HepG2 (cell line): ENCODE measurements around the gene DAB1. TPM values are rescaled to one million over a fixed set of nuclear protein-coding genes. Genes with fewer than 3 reads are reported as not detected.

Source experiments
- ATAC-seq: fragments of 200-7000 bp; cut with Tn5 transposase; 3 replicates; pipeline ENCODE4 v1.9.1; 2020; ENCODE audit warnings: mild to moderate bottlenecking, moderate library complexity
- BruUV-seq: library from RNA; stranded (reverse); fragments of 400-500 nt; replicated peaks from 2 replicates; lab custom pipeline; 2021; lab: Mats Ljungman, UMichigan
- CTCF ChIA-PET: fragments of 300-600 bp; formaldehyde crosslinking; extraction: SDS; loops from one replicate; lab custom pipeline; 2021; ENCODE audit warnings: low total read pairs, inconsistent platforms, low intra/inter-chr PET ratio; lab: Yijun Ruan, JAX
- POLR2A ChIA-PET: fragments of 350-600 bp; sonication (Branson Sonifier 250); formaldehyde crosslinking; loops from one replicate; lab custom pipeline; 2020; ENCODE audit warnings: antibody characterized with exemption, inconsistent platforms; lab: Yijun Ruan, JAX
- DNase-seq: peaks from one replicate; pipeline ENCODE4 v3.0.0-alpha.2; 2015; ENCODE audit warnings: low spot score
- FAIRE-seq: peaks from 3 replicates; lab custom pipeline; 2011; peaks lifted over from hg19 to GRCh38; lab: Jason Lieb, UNC
- H2AFZ ChIP-seq: one replicate; pipeline ENCODE4 v1.6.1; 2011; ENCODE audit warnings: low read length, inconsistent platforms
- H3K27ac ChIP-seq: fragments of 300-600 bp; 3 replicates; pipeline ENCODE4 v1.8.0; 2011; ENCODE audit warnings: mixed run types, mild to moderate bottlenecking, mixed read lengths, low read length, inconsistent platforms; ENCODE audit not compliant: insufficient read depth; ENCODE audit errors: extremely low read length
- H3K27me3 ChIP-seq, 2 experiments: fragments of 200-600 bp in 1 of 2; 2 replicates in 1 of 2; 3 replicates in 1 of 2; pipeline versions ENCODE4 v1.6.0 to v1.8.0; 2011; ENCODE audit warnings: low read length in 2 of 2, mild to moderate bottlenecking in 2 of 2, moderate library complexity in 2 of 2, inconsistent platforms in 1 of 2; ENCODE audit not compliant: insufficient read depth in 2 of 2, control insufficient read depth in 1 of 2
- H3K36me3 ChIP-seq, 2 experiments: fragments of 200-600 bp in 1 of 2; replicated peaks in 1 of 2; 2 replicates in 1 of 2; 3 replicates in 1 of 2; pipeline versions ENCODE4 v1.5.1 to v1.8.0; 2011; ENCODE audit warnings: low read length in 2 of 2, inconsistent platforms in 1 of 2; ENCODE audit not compliant: insufficient read depth in 2 of 2, control insufficient read depth in 1 of 2
- H3K4me1 ChIP-seq: 2 replicates; pipeline ENCODE4 v1.5.1; 2012; ENCODE audit warnings: low read length, inconsistent platforms; ENCODE audit not compliant: insufficient read depth
- H3K4me2 ChIP-seq: 2 replicates; pipeline ENCODE4 v1.6.0; 2011; ENCODE audit warnings: low read depth, low read length, inconsistent platforms
- H3K4me3 ChIP-seq, 3 experiments: fragments of 200-600 bp in 1 of 3; sonication (generic), shearing (Covaris generic) in 1 of 3; replicated peaks in 1 of 3; 2 replicates each; pipeline ENCODE4 v1.5.1; 2011 to 2016; ENCODE audit warnings: low read length in 3 of 3, inconsistent platforms in 2 of 3, low read depth in 2 of 3, mild to moderate bottlenecking in 2 of 3, control low read depth in 1 of 3, mixed read lengths in 1 of 3; ENCODE audit not compliant: insufficient read depth in 1 of 3
- H3K79me2 ChIP-seq: one replicate; pipeline ENCODE4 v1.6.1; 2011; ENCODE audit warnings: low read length, inconsistent platforms; ENCODE audit not compliant: insufficient read depth
- H3K9ac ChIP-seq: 2 replicates; pipeline ENCODE4 v1.6.0; 2011; ENCODE audit warnings: mild to moderate bottlenecking, low read depth, low read length, inconsistent platforms; ENCODE audit not compliant: insufficient read depth
- H3K9me3 ChIP-seq: 2 replicates; pipeline ENCODE4 v1.5.1; 2012; ENCODE audit warnings: mild to moderate bottlenecking, low read length
- H4K20me1 ChIP-seq: 2 replicates; pipeline ENCODE4 v1.6.0; 2011; ENCODE audit warnings: inconsistent platforms, mild to moderate bottlenecking, low read length, moderate library complexity; ENCODE audit not compliant: insufficient read depth
- MAFF ChIP-seq: IDR thresholded peaks from 2 replicates; pipeline ENCODE4 v1.6.1; 2011; ENCODE audit warnings: low read depth, low read length, improper control_type of control experiment
- MAFK ChIP-seq, 2 experiments: IDR thresholded peaks in 1 of 2; conservative IDR thresholded peaks in 1 of 2; 2 replicates each; pipeline ENCODE4 v1.6.1; 2011; ENCODE audit warnings: improper control_type of control experiment in 2 of 2, low read length in 2 of 2
- TAF1 ChIP-seq: sonication (generic); formaldehyde crosslinking; IDR thresholded peaks from 2 replicates; pipeline ENCODE4 v1.4.0; 2020; ENCODE audit warnings: missing genetic modification reagents
- ZNF20 ChIP-seq: sonication (generic); formaldehyde crosslinking; IDR thresholded peaks from 2 replicates; pipeline ENCODE4 v1.4.0; 2020; ENCODE audit warnings: mild to moderate bottlenecking, moderate library complexity, missing genetic modification reagents
- WGBS: methylation state at CpG from one replicate; pipeline ENCODE4 v1.1.6; 2017; ENCODE audit warnings: low lambda C conversion rate; 5-methylcytosine and 5-hydroxymethylcytosine counted together
- in situ Hi-C: cut with HindIII; loops from 2 replicates; pipeline ENCODE4 v1.10.0; 2017; ENCODE audit warnings: low pct_unique_long_range_greater_than_20kb; ENCODE audit not compliant: extremely low pct_ligation_motif_present
- intact Hi-C: fragments of 100-400 bp; cut with micrococcal nuclease; formaldehyde crosslinking; loops from one replicate; pipeline ENCODE4 v1.10.0; 2022; ENCODE audit not compliant: unreplicated experiment
- polyA plus RNA-seq, 8 experiments: library from polyadenylated mRNA; depleted of rRNA in 3 of 8; stranded (reverse) in 7 of 8; unstranded in 1 of 8; fragments of >200 nt; fragmentation: Illumina TruSeq in 4 of 8; extraction: Trizol in 4 of 8; gene quantifications; 2 replicates each; pipeline versions ENCODE4 v1.2.1 to v1.2.3, GENCODE V29; 2011 to 2016; ENCODE audit warnings: low read depth in 4 of 8, missing spikeins in 1 of 8, mixed read lengths in 1 of 8; ENCODE audit not compliant: insufficient read depth in 1 of 8
- total RNA-seq, 5 experiments: library from RNA; depleted of rRNA; stranded (reverse); fragments of >200 nt; fragmentation: Illumina TruSeq; extraction: Trizol; gene quantifications; 2 replicates each; pipeline ENCODE4 v1.2.3, GENCODE V29; 2016; ENCODE audit warnings: low read depth in 1 of 5
- TF ChIP-seq, protein P1 (sequence below): sonication (generic); formaldehyde crosslinking; IDR thresholded peaks from 2 replicates; pipeline ENCODE4 v1.4.0; 2020; ENCODE audit warnings: mild to moderate bottlenecking, missing genetic modification reagents
- TF ChIP-seq, protein P2 (sequence below): sonication (generic); formaldehyde crosslinking; IDR thresholded peaks from 2 replicates; pipeline ENCODE4 v1.4.0; 2020; ENCODE audit warnings: missing genetic modification reagents, mild to moderate bottlenecking, borderline replicate concordance

The DAB1 gene
- total and polyA plus RNA-seq, 2 of the 13 experiments (the other 11 are each of a cell fraction or from before 2014, with no cell fraction given), result 0.04 to 0.13 TPM

DNA sequence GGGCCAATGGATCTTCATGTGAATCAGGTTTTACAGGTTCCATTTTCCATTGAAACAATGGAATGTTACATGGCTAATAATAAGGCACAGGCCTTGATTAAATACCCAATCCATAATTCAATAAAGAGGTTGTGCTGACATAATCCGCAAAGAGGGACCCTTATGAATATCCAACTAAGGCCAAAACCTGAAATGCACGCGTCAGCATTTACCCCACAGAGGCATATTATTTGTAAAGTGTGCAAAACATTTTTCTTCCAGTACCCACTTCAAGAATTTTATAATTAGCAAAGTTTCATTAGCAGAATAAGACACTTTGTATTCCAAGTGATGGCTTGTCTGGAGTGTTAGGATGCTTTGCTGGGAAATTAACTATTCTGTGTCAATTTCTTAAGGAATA, 237.4 kb downstream of the DAB1 start:
- intact Hi-C loops, result no loop called here
- TF ChIP-seq MAFF, result peak; percentile 77
- no peak for TF ChIP-seq ZNF20 (CRISPR knock-in tag)
- TF ChIP-seq MAFK (conservative IDR thresholded peaks at IDR 0.05 in 1 of 2, IDR thresholded peaks at IDR 0.05 in 1 of 2; ENCODE audit: low read length in 2 of 2), result peak; percentile 69 to 89; a peak in 3 of 4 replicates
- no peak overlapping the region for H2AFZ ChIP-seq
- no peaks in the 10 kb centered on the region for H3K9me3 ChIP-seq
- DNase-seq (no peak), FAIRE-seq (no peak), ATAC-seq (no peak)
- no TSS peak for BruUV-seq
- H3K4me3 ChIP-seq, result no peak overlapping the region
- H3K27me3 ChIP-seq, result no peaks in the 10 kb centered on the region; a peak in 1 of 5 replicates
- no peak overlapping the region for H3K9ac ChIP-seq
- H3K36me3 ChIP-seq, result no peaks in the 10 kb centered on the region
- in situ Hi-C loops, result no loop called here
- ChIA-PET POLR2A (no interaction called here), CTCF (no interaction called here)
- H3K27ac ChIP-seq, result no peak overlapping the region
- 84% methylated on average over 3 of the region's 3 CpGs for WGBS
- H4K20me1 ChIP-seq, result no peaks in the 10 kb centered on the region
- no peaks in the 10 kb centered on the region for H3K4me1 ChIP-seq
- no peaks in the 10 kb centered on the region for H3K79me2 ChIP-seq
- no peak overlapping the region for H3K4me2 ChIP-seq

DNA sequence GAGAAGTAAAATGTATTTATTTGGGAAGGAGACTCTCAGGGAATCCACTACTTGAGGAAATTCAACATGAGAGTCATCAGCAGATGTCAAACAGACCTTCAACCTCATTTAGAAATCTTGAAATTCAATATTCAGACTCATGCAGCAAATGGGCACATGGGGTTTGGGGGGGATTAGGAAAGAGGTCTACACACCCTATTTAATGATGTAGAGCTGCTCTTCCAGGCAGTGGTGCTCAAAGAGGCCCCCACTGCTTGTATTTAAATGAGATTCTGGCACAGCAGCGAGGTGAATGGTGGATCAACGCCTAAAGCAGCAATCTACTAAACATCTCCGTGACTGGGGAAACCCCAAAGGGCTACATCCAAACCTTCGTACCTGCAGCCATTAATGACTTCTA, 244.9 kb downstream of the DAB1 start:
- no peak for ATAC-seq
- Histone ChIP-seq H3K27me3 (no peaks in the 10 kb centered on the region; a peak in 1 of 5 replicates), H3K9ac (no peak overlapping the region), H4K20me1 (no peaks in the 10 kb centered on the region), H3K4me1 (no peaks in the 10 kb centered on the region), H3K4me3 (no peak overlapping the region), H3K36me3 (no peaks in the 10 kb centered on the region), H2AFZ (no peak overlapping the region), H3K4me2 (no peak overlapping the region), H3K9me3 (no peaks in the 10 kb centered on the region), H3K79me2 (no peaks in the 10 kb centered on the region), H3K27ac (no peak overlapping the region)
- DNase-seq, result no peak
- in situ Hi-C loops, result no loop called here
- 37% methylated on average over 4 of the region's 4 CpGs for WGBS
- FAIRE-seq, result no peak
- CTCF ChIA-PET, result no interaction called here
- intact Hi-C loops, result no loop called here
- POLR2A ChIA-PET, result no interaction called here
- BruUV-seq, result no TSS peak
- TF ChIP-seq, protein P1, sequence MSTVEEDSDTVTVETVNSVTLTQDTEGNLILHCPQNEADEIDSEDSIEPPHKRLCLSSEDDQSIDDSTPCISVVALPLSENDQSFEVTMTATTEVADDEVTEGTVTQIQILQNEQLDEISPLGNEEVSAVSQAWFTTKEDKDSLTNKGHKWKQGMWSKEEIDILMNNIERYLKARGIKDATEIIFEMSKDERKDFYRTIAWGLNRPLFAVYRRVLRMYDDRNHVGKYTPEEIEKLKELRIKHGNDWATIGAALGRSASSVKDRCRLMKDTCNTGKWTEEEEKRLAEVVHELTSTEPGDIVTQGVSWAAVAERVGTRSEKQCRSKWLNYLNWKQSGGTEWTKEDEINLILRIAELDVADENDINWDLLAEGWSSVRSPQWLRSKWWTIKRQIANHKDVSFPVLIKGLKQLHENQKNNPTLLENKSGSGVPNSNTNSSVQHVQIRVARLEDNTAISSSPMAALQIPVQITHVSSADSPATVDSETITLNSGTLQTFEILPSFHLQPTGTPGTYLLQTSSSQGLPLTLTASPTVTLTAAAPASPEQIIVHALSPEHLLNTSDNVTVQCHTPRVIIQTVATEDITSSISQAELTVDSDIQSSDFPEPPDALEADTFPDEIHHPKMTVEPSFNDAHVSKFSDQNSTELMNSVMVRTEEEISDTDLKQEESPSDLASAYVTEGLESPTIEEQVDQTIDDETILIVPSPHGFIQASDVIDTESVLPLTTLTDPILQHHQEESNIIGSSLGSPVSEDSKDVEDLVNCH (CRISPR knock-in tag), result no peak
- TF ChIP-seq, protein P2, sequence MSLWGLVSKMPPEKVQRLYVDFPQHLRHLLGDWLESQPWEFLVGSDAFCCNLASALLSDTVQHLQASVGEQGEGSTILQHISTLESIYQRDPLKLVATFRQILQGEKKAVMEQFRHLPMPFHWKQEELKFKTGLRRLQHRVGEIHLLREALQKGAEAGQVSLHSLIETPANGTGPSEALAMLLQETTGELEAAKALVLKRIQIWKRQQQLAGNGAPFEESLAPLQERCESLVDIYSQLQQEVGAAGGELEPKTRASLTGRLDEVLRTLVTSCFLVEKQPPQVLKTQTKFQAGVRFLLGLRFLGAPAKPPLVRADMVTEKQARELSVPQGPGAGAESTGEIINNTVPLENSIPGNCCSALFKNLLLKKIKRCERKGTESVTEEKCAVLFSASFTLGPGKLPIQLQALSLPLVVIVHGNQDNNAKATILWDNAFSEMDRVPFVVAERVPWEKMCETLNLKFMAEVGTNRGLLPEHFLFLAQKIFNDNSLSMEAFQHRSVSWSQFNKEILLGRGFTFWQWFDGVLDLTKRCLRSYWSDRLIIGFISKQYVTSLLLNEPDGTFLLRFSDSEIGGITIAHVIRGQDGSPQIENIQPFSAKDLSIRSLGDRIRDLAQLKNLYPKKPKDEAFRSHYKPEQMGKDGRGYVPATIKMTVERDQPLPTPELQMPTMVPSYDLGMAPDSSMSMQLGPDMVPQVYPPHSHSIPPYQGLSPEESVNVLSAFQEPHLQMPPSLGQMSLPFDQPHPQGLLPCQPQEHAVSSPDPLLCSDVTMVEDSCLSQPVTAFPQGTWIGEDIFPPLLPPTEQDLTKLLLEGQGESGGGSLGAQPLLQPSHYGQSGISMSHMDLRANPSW (CRISPR knock-in tag), result no peak
- TF ChIP-seq TAF1, result no peak
